OCI-M2 (cell line): ENCODE data around the gene TMPRSS2.

Experiments used
- DNase-seq: peaks from one replicate; lab custom pipeline; 2025; ENCODE audit not compliant: unreplicated experiment; lab: John Stamatoyannopoulos, UW

Gene TMPRSS2

DNA sequence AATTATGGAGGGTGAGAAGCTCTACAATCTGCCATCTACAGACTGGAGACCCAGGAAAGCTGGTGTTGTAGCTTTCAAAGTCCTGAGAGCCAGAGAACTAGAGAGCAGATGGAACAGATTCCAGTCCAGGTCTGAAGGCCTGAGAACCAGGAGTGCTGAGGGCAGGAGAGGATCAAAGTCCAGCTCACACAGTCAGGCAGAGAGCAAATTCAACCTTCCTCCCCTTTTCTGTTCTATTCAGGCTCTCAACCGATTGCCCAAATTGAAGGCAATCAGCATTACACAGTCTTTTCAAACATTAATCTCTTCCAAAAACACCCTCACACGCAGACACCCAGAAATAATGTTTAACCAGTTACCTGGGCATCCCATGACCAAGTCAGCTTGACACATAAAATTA is 2.5 kb upstream of the TMPRSS2 start:
- DNase-seq: no peak

DNA sequence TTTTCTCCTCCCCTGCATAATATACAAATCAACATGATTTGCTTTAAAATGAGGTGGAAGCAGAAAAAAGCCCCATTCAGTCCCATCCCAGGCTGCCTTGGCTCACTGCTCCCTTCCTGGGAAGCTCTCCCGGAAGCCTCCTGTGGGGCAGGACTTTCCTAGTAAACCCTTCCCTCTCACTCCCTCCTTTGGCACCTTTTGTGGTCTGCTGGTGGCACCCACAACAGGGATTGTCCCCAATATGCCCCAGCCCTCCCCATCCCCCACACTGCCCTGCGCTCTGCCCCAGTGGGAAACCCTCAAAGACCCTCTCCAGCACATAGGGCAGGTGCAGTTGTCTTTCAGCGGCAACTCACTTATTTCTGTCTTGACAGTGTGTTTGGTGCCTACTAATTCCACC is 1.8 kb upstream of the TMPRSS2 start:
- DNase-seq: no peak

DNA sequence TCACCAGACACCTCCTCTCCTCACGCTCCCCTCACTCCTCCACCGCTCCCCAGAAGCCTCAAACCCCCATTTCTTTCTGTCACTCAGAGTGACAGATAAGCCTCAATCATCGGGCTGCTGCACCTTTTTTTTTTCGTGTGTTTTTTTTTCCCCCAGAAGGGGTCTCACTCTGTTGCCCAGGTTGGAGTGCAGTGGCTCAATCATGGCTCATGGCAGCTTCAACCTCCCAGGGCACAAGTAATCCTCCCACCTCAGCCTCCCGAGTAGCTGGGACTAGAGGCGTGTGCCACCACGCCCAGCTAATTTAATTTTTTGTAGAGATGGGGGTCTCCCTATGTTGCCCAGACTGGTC is 1.2 kb upstream of the TMPRSS2 start:
- DNase-seq: no peak

DNA sequence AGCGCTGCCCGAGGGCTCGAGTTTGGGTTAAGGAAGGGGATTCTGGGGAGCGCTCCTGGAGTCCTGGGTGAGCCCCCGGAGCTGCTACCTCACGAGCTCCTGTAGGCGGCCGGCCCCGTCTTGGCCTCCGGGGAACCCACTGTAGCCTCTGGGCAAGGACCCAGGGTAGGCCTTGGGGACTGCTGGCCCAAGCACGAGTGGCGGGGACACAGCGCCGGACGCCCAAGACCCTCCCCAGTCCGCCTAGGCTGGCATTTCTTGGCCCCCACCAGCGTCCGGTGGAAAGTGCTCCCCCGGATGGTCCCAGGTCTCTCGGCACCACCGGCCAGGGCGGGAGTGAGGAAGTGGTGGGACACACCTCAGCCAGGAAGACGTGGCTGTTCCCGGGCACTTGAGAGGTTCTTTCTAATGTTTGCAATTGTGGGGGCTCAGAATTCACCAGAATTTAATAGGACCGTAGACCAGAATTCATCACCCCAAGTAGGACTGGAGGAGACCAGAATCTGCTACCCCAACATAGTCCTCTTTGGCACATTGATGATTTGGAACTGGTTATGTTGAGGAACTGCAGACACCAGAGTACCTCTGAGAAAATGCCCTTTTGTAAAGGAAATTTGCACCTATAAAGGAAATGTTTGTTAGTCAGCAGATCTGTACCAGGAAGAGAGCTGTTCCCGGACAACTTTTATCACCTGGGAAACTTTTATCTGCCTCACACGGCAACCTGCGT is 622 bp upstream of the TMPRSS2 start:
- DNase-seq: no peak

DNA sequence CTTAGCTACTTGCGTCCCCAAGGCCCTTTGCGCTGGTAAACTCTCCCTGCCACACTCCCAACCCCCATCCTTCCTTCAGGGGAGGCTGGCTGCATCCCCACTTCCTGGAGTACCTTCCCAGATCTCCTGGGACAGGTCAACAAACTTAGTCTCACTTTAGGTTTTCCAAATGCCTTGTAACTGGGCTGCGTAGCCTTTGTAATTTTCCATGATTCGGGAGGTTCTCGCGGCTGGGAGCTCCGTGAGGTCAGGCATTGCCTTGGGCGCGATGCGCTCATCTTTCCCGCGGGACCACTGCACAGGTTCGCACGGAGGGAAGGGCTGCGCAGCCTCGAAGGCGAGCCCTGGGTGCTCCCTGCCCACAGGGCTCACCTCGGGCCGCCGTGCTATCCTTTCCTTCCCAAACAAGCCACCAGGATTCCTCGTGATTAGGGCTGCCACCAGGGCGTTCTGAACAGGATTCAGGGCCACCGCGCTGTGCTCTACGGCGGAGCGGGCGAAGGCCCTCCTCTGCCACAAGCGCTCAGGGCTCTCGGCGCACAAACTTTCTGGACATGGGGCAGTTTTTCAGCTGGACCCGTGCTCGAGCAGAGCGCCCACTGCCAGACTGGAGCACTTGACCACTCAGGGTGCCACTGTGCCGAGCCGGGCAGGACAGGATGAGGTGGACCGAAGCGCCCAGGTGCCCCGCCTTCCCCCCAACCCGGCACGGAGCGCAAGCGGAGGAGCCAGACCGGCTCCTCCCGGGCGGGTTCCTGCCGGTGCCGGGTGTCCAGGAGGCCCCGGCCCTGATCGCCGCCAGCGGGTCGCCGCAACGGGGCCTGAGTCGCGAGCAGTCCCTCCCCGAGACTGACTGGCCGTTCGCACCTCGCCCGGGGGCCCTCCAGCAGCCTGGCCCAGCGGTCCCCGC is 1.1 kb downstream of the TMPRSS2 start:
- no peak for DNase-seq

DNA sequence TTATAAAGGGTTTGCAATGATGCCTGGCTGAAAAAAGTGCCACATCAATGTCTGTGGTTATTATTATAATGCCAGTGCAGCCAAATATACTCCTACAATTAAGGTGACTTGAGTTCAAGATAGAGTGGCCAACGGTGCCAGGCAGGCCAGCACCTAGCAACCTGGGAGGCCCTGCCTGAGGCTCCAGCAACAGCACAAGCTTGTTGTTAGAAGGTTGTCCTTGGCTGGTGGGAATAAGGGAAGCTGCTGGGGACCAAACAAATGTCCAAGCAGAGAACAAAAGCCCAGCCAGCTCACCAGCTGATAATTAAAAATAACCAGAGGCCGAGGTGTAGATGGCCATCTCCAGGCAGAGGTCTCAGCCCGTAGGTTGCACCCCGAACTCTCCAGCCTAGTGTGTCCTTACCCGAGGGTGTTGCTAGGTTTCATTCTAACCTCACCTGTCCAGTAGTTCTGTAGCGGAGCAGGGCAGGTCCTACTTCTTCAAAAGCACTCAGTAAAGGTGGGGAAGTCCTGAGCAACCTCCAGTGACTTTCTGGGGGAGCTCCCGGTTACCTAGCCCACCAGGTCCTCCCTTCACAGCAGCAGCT is 1.9 kb downstream of the TMPRSS2 start:
- no peak for DNase-seq

DNA sequence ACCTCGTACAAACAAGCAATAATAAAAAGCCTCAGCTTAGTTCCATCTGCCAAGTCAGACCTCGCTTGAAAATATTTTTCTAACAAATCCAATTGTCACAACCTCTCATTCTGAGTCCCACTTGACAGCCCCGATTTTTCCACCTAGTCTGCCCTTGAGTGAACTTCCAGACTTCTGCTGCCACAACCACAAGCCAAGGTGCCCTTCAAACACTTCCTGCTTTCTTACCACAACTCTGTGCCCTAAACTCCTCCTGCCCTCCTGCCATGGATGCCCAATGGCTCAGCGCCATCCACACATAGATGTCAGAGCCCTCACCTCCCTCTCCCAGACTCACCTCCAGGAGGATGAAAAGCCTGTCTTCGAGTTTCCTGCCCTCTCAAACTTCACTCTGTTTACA is 3.9 kb downstream of the TMPRSS2 start:
- no peak for DNase-seq

DNA sequence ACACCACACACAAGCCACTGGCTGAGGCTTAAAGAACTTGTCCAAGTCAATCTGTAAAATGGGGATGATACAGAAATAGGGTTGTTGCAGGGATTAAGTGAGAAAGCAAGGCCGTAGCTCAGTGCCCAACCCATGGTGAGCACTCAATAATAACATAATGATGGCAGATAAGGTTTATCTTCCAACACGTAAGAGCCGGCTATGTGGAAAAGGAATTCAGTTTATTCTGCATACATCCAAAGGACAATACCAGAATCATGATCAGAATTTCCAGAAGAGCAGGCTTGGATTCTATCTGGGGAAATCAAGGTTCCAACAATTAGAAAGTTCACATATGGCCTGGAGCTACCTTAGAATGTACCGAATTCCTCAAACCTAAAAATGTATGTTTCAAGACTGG is 4.6 kb downstream of the TMPRSS2 start:
- no peak for DNase-seq

DNA sequence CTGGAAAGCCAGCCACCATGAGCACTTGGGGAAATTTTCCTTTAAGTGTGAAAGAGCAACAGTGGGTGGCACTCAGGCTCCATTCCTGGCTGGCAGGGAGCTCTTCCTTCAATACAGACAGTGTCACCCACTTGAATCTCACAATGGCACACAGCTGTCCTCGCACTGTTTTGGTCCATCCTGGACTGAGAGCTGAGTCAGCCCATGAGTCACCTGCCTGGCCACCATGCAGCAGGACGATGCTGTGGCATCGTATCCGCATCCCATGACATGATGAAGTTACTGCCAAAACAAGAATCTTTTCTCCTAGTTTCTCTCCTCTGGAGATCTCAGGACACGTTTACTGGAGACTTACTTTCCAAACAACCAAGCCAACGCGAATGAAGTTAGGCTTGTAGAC is 6.0 kb downstream of the TMPRSS2 start:
- no peak for DNase-seq

DNA sequence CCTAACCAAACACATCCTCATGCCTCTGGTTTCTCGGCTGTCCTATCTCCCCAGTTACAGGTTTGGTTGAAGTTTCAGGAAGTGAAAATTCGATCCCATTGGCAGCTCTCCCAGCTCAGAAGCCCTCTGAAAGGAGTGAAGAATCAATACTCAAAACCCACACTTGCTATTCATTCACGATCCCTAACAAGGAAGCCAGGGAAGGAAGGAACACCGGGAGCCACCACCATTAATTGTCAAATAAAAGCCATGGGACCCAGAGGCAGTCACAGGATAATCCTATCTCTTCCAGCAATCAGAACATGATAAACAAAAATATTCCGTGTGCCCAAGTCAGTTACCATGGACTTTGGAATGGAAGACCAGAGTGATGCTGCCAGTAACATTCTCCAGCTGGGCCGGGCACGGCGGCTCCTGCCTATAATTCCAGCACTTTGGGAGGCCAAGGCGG is 7.0 kb downstream of the TMPRSS2 start:
- no peak for DNase-seq

DNA sequence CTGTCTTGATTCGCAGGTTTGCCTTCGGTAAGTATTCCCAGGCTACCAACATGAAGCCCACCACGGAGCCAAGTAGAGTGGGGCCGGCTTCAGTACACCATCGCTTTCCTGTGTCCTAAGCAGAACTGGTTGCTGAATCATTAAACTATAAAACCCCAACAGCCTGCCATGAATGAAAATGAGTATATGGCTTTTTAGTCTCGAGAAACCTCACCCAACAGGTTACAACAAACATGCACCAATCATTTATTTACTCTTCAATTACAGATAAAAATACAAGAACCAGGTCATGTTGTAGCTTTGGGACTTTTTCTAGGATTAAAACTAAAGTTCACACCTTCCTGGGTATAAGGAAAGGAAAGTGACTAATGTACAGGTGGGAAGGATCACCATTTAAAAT is 7.6 kb downstream of the TMPRSS2 start:
- DNase-seq: no peak

DNA sequence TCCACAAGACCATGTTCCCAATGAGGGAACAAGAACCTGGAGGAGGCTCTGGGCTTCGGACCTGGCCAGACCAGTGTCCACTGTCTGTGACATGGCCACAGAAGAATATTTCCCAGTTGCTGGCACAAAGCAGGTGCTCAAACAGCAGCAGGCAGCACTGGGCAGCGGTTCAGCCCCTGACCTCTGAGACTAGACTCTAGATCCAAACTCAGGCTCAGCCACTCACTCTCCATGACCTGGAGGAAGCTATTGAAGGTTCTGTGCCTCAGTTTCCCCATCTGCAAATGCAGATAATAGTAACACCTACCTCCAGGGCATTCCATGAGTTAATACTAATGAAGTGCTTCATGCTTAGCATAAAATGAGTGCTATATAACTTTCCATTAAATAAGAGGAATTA is 8.0 kb downstream of the TMPRSS2 start:
- no peak for DNase-seq

DNA sequence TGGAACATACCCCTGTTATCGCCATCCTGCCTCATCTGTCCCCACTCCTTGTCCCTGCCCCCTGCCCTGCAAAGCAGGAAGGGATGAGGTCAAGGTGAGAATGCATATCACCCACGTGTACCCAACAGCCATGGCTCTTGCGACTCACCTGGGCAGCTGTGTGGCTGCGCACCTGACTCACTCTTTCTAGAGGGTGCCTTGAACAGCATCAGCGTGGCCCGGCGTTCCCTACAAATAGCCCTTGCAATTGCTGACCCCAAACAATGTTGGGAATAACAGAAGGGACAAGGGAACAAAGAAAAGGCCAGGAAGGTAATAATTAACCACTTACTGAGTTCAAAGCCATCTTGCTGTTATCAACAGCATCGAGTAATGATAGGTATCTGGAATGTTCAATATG is 10.2 kb downstream of the TMPRSS2 start:
- no peak for DNase-seq

DNA sequence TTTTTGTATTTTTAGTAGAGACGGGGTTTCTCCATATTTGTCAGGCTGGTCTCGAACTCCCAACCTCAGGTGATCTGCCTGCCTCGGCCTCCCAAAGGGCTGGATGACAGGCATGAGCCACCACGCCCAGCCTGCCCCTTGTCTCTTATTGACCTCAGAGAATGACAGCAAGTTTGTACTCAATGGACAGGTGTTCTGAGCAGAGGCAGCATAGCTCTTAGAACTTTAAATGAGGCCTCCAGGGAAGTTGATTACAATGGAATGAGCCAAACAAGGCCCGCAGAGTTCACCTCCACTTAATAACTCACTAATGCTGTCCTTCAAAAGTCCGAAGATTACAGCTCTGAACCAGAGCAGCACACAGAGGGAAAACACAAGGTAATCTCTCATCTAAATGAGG is 10.9 kb downstream of the TMPRSS2 start:
- DNase-seq: no peak

DNA sequence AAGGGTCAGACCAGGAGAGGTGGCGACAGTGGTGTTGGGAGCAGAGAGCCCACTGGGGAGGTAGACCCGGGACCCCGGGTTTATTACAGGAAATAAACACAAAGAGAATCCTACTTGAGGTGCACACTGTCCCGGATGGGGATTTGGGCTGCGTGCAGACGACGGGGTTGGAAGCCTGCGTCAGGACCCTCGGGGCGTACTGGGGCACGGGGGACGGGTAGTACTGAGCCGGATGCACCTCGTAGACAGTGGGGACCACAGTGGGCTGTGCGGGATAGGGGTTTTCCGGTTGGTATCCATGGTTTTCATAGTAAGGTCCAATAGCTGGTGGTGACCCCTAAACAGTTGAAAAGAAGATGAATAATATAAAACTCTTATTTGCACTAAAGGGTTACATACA is 13.7 kb downstream of the TMPRSS2 start:
- DNase-seq: no peak

DNA sequence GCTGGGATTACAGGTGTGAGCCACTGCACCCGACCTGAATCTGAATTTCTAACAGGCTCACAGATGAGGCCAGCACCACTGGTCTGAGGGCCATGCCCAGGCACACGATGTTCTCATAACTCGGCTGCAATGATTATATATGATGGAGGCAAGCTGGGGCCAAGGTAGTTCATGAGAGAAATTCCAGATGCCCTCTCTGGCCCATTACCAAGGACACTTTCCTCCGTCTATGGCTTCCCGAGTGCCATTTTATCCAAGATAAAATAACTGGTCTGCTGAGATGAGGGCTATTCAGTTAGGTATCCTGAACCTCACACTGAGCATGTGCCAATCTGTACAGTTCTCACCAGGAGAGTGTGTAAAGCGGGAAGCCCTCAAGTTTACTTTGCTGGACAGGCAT is 16.5 kb downstream of the TMPRSS2 start:
- no peak for DNase-seq

DNA sequence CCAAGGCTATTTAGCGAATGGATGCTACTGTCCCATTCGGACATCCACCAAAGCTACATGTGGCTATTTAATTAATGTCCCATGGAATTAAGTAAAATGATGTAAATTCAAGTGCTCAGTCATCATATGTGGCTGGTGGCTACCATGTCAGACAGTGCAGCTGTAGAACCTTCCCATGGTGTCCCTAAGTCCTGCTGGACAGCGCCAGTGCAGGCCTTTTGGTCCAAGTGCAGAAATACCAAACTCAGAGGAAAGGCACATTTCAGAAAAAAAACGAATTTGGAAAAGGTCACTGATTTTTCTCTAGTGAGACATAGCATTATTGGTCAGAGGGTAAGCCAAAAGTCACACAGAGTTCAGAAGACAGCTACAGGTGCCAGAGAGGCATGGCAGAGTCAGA is 17.6 kb downstream of the TMPRSS2 start:
- DNase-seq: no peak

DNA sequence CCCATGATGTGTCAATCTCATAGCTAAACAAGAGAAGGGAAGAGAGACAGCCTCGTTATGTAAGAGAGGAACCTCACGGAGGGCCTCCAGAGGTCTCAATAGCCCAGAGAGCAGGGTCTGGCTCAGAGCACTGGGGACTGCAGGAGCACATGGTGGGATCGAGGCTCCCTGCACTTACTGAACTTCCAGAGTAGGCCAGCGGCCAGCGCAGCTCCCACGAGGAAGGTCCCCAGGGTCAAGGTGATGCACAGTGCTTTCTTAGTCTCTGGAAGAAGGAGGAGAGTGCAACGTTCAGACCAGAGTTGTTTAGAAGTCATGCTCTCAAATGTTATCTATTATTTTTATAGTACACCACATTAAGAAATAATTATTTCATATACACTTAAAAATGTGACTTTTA is 18.6 kb downstream of the TMPRSS2 start:
- DNase-seq: no peak

DNA sequence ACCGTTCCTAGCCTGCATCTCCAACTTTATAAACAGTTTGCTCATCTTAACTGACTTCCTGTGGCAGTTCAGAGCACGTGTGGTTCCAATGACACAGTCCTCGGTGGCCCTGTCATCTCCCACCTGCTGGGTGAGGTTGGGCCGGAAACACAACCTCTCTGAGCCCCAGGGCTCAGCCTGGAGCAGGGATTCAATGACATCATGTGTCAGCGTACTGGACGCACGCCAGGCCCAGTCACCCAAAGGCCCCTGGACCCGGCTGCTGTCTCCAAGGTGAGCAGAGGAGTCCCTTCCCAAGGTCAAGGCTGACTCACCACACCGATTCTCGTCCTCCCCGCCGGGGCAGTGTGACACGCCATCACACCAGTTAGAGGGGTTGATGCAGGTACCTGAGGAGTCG is 19.9 kb downstream of the TMPRSS2 start:
- DNase-seq: no peak

DNA sequence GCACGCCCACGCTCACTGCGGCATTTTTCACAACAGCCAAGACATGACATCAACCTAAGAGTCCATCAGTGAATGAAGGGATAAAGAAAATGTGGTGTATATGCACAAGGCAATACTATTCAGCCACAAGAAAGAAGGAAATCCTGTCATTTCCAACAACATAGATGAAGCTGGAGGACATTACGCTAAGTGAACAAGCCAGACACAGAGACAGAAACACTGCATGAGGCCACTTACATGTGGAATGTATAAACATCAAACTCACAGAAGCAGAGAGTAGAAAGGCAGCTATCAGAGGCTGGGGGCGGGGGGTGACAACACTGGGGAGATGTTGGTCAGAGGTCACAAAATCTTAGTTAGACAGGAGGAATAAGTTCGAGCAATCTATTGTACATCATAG is 20.9 kb downstream of the TMPRSS2 start:
- DNase-seq: no peak

DNA sequence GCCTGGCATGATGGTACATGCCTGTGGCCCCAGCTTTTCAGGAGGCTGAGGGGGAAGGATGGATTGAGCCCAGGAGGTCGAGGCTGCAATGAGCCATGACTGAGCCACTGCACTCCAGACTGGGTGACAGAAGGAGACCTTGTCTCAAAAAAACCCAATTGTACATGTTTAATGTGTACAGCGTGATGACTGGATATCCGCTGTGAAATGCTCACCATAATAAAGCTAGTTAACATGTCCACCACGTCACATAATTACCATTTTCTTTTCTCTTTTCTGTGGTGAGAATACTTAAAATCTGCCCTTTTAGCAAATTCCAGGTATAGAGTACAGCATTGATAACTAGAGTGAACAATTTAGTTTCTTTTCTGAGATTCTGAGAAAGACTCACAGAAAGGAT is 24.0 kb downstream of the TMPRSS2 start:
- DNase-seq: no peak

DNA sequence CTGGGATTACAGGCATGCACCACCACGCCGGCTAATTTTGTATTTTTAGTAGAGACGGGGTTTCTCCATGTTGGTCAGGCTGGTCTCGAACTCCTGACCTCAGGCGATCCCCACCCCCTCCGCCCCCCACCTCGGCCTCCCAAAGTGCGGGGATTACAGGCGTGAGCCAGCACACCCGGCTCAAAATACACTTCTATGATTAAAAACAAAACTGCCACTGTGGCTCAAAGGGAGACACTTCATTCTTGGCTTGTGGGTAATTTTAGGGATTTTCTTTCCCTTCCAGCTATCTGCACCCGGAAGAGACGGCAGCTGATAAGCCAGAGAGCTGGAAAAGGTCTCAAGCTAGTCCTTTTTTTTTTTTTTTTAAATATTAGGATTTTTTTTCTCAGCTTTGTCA is 24.5 kb downstream of the TMPRSS2 start:
- no peak for DNase-seq
